Activated CD8-positive, alpha-beta memory T cell treated with anti-CD3 and anti-CD28 coated beads, Interleukin-2, amount 50 U/mL, for 4 hours (primary cell): ENCODE data around the gene MMUT.
A peak's percentile ranks its signal among the peaks of the same experiment; 100 is the strongest.
"Not testable (repeated sequence)": the region's sequence is repeated elsewhere in the genome, so short reads cannot be mapped to it uniquely, and the experiment has no call there.

Experiments
- DNase-seq: peaks from one replicate; pipeline ENCODE4 v3.0.0-alpha.2; 2020

The MMUT gene

DNA sequence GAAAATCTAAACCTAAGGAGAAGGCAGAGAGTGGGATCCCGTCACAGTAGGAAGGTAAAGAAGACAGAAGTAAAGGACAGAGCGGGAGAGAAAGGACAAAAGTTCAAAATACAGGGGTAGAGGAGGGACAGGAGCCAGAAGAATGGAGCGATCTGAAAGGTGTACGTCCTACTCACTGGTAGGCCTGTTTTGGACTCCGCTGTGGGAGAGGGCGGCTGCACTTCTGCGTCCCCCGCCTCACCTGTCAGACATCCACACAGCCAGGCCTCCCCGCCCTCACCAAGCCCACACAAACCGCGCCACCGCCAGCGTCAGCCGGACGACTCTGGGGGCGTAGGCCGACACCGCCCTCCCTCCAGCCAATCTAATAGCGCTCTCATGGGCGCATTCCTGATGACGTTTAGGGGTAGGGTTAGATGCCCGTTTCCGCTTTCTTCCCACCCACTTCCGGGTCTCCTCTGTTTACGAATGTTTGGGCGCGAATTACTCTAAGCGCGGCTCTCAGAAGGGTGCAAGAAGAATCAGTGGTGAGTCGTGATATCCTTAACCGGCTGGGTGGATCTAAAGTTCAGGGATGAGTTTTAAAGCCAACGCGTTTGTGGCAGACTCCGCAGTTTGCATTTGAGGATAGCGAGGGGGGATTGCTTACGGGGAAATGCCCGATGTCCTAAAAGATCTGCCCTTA, at the start of gene MMUT, which contains the start of gene CENPQ:
Gene MMUT (minus strand): TSS at position 327 of the 685 bp plus-strand sequence. CDS start 3,787 bp downstream, outside the sequence.
Gene CENPQ (plus strand): TSS at position 444 of the 685 bp plus-strand sequence. CDS start 6,807 bp downstream, outside the sequence.
- DNase-seq = peak; percentile 88

GRCh38 chr6:49509342-49509741, 46.3 kb upstream of the MMUT start:
- DNase-seq = no peak

- DNase-seq = no peak
These were observed 43.6 kb upstream of the MMUT start for GRCh38 chr6:49506569-49507111.

DNA sequence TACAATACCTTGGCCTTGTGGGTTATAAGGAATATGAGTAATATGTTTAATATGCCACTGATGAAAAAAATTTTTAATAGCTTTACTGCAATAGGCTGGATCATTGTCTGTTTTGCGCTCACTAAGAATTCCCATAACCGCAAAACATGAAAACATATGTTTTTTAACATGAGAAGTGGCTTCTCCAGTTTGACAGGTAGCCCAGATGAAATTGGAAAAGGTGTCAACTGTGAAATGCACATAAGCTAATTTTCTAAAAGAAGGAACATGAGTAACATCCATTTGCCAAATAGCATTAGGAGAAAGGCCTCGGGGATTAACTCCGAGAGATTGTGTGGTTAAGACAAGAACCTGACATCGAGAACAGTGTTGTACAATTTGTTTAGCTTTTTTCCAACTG, 41.6 kb upstream of the MMUT start:
- DNase-seq = no peak

GRCh38 chr6:49499623-49500022, 36.6 kb upstream of the MMUT start, which contains the start of gene GLYATL3:
TSS of gene GLYATL3 (plus strand) at chr6:49499923. CDS start at chr6:49511991, 12,068 bp downstream.
- no peak for DNase-seq

DNA sequence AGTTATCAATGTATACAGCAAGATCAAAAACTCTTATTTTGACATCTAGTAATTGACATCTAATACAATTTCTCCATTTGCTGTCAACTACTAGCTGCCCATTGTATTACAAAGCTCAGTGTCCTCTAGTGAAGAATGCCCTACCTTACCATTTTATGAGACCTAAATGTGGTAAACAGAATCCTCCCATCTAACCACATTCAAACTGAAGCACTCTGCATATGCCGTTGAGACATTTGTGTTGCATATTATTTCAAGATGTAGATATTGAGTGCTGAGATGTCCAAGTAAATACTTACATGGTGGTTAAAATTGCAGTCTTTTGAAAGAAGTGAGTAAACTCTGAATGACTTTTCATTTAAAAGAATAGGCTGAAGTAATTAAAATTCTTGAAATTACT, 36.1 kb upstream of the MMUT start:
- DNase-seq = no peak

GRCh38 chr6:49497304-49497703, 34.3 kb upstream of the MMUT start:
- DNase-seq = no peak

- no peak for DNase-seq
These were observed 27.6 kb upstream of the MMUT start for GRCh38 chr6:49490633-49491032.

GRCh38 chr6:49483380-49483779, 20.3 kb upstream of the MMUT start:
- DNase-seq = not testable (repeated sequence)

GRCh38 chr6:49481846-49482245, 18.8 kb upstream of the MMUT start:
- DNase-seq = not testable (repeated sequence)

DNA sequence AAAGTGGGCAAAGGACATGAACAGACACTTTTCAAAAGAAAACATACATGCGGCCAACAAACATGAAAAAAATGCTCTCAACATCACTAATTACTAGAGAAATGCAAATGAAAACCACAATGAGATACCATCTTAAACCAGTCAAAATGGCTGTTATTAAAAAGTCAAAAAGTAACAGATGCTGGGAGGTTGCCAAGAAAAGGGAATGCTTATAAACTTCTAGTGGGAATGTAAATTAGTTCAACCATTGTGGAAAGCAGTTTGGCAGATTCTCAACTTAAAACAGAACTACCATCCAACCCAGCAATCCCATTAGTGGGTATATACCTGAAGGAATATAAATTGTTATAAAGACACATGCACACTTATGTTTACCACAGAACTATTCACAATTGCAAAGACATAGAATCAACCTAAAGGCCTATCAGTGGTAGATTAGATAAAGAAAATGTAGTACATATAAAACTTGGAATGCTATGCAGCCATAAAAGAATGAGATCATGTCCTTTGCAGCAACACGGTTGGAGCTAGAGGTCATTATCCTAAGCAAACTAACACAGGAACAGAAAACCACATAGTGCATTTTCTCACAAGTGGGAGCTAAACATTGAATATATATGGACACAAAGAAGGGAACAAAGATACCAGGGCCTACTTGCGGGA, 16.4 kb upstream of the MMUT start:
- no peak for DNase-seq

GRCh38 chr6:49476564-49476963, 13.5 kb upstream of the MMUT start:
- DNase-seq = not testable (repeated sequence)

- DNase-seq = no peak
These were observed 5.0 kb upstream of the MMUT start for GRCh38 chr6:49468042-49468441.

DNA sequence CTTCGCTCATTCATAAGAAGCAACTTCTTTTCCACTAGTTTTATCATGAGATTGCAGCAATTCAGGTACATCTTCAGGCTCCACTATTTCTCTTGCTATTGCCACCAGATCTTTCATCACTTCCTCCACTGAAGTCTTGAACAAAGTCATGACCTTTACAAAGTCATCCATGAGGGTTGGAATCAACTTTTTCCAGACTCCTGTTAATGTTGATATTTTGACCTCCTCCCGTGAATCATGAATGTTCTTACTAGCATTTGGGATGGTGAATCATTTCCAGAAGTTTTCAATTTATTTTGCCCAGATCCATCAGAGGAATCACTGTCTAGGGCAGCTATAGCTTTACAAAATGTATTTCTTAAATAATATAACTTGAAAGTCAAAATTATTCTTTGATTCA, 1.6 kb upstream of the MMUT start:
- no peak for DNase-seq

GRCh38 chr6:49463612-49463967, 537 bp upstream of the MMUT start:
- DNase-seq = no peak

GRCh38 chr6:49462599-49462926, 490 bp downstream of the MMUT start:
- no peak for DNase-seq

GRCh38 chr6:49462071-49462470, 982 bp downstream of the MMUT start:
- DNase-seq = no peak

DNA sequence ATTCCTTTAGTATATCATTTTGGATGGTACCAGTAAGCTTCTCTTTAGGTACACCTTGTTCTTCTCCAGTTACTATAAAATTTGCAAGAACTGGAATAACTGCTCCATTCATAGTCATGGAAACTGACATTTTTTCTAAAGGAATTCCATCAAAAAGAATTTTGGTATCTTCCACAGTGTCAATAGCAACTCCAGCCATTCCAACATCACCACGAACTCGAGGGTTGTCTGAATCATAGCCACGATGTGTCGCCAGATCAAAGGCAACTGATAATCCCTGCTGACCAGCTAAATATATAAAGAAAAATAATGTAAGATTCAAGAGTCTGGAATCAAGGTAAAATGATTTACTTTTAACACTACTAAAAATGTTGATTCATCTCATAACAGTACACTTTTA, 5.3 kb downstream of the MMUT start:
- no peak for DNase-seq

- no peak for DNase-seq
These were observed 8.0 kb downstream of the MMUT start for GRCh38 chr6:49454787-49455709.

GRCh38 chr6:49453221-49453620, 9.8 kb downstream of the MMUT start:
- DNase-seq = no peak

DNA sequence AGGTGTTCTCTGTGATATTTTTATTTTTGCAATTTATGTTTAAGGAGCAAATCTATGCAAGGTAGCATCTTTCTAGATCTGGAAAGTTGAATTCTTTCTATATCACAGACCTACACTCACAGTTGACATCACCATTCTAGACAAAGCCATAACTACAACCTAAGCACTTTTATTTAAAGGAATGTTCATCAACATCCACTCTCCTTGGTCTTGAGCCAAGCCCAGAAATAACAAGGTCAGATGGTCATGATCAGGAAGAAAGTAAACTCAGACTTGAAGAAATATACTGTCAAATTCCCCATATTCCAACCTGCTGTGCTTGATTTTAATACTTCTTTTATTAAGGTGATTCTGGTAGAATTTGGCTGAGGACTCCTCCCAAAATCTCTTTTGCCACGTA, 32.2 kb downstream of the MMUT start:
- DNase-seq = no peak

- no peak for DNase-seq
These were observed 32.9 kb downstream of the MMUT start for GRCh38 chr6:49430187-49430586.

DNA sequence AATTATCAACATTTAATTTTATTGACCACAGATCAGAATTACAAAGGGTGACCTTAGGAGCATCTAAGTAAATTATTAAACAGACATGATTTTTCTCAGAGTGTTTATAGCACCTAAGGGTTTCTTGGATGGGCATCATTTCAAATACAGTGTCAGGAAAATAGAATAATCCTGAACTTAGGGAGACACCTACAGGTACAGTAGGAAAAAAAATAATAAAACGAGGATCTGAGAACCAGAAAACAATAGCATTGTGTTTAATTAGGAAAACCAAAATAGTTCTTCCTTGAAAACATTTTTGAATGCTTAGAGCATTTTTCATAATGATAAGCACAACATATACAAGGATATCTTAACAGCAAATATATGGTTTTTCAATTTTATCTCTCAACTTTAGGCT, 39.2 kb downstream of the MMUT start:
- no peak for DNase-seq
